Measurements from ENCODE around the gene UBE4B.

UBE4B gene

GRCh38 chr1:10117132-10117531 is 84.4 kb downstream of the UBE4B start:
- DNase-seq (ENCODE audit: low read depth), result no peak

GRCh38 chr1:10117865-10118264 is 85.1 kb downstream of the UBE4B start:
- DNase-seq (ENCODE audit: low read depth), result no peak

- DNase-seq (ENCODE audit: low read depth), result no peak
These were observed 88.9 kb downstream of the UBE4B start for GRCh38 chr1:10121688-10122087.

- no peak for DNase-seq (ENCODE audit: low read depth)
These were observed 90.2 kb downstream of the UBE4B start for GRCh38 chr1:10122926-10123325.

GRCh38 chr1:10128101-10128765 is 95.5 kb downstream of the UBE4B start:
- DNase-seq (ENCODE audit: low read depth), result no peak

- DNase-seq (ENCODE audit: low read depth), result no peak
These were observed 99.6 kb downstream of the UBE4B start for GRCh38 chr1:10132316-10132715.

GRCh38 chr1:10132852-10133251 is 100.1 kb downstream of the UBE4B start:
- no peak for DNase-seq (ENCODE audit: low read depth)

- no peak for DNase-seq (ENCODE audit: low read depth)
These were observed 108.2 kb downstream of the UBE4B start for GRCh38 chr1:10140981-10141380.

- no peak for DNase-seq (ENCODE audit: low read depth)
These were observed 111.3 kb downstream of the UBE4B start for GRCh38 chr1:10143961-10144485.

GRCh38 chr1:10146391-10146790 is 113.6 kb downstream of the UBE4B start:
- DNase-seq (ENCODE audit: low read depth), result no peak

GRCh38 chr1:10149231-10149630 is 116.5 kb downstream of the UBE4B start:
- no peak for DNase-seq (ENCODE audit: low read depth)

GRCh38 chr1:10152709-10153284 is 120.0 kb downstream of the UBE4B start:
- peak; percentile 12 for DNase-seq (ENCODE audit: low read depth)

GRCh38 chr1:10155087-10155712 is 122.4 kb downstream of the UBE4B start:
- DNase-seq (ENCODE audit: low read depth), result no peak

GRCh38 chr1:10160173-10160572 is 127.4 kb downstream of the UBE4B start:
- DNase-seq (ENCODE audit: low read depth), result no peak

- DNase-seq (ENCODE audit: low read depth), result no peak
These were observed 128.2 kb downstream of the UBE4B start for GRCh38 chr1:10160907-10161490.

- DNase-seq (ENCODE audit: low read depth), result no peak
These were observed 129.0 kb downstream of the UBE4B start for GRCh38 chr1:10161541-10162290.

- no peak for DNase-seq (ENCODE audit: low read depth)
These were observed 136.3 kb downstream of the UBE4B start for GRCh38 chr1:10168912-10169514.

GRCh38 chr1:10170239-10170574 is 137.4 kb downstream of the UBE4B start:
- DNase-seq (ENCODE audit: low read depth), result no peak

GRCh38 chr1:10171105-10171767 is 138.5 kb downstream of the UBE4B start:
- no peak for DNase-seq (ENCODE audit: low read depth)

- no peak for DNase-seq (ENCODE audit: low read depth)
These were observed 139.4 kb downstream of the UBE4B start for GRCh38 chr1:10171995-10172669.

- DNase-seq (ENCODE audit: low read depth), result no peak
These were observed 140.8 kb downstream of the UBE4B start for GRCh38 chr1:10173582-10173981.

Data from activated T-cell treated with anti-CD3 and anti-CD28 coated beads for 24 hours (primary cell).